Measurements from ENCODE around the gene GINS2. TPM values are rescaled to one million over a fixed set of nuclear protein-coding genes. Genes with fewer than 3 reads are reported as not detected.

GINS2 gene
- total and polyA plus RNA-seq, 2 donors (not counting 3 experiments of a cell fraction or from before 2014, with no cell fraction given) = 10.4 to 24.1 TPM

DNA sequence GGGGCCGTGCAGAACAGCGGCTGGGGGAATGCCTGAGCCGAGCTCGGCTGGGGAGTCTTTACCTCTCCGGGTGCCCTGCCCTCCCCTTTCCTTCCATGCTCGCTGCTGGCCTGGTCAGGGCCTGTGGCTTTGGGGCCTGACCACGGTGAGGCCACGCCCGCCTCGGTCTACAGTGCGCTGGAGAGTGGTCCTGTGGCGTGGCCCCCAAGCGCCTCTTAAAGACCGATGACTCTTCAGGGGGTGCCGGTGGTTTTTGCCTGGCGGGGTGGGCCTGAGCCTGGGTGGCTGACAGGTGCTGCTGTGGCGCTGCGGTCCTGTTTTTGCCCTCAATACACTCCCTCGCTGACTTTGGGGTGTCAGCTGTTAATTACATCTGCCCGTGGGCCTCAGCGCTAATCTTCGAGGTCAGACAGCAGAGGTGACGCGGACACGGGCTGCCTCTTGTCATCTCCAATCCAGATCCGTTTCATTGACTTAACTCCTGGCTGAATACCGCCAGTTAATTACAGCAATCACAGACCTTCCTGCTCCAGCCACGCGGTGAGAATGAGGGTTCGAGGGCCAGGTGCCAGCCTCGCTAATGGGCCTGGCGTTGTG is 45.9 kb downstream of the GINS2 start:
- H3K4me1 ChIP-seq (ENCODE audit: control insufficient read depth, extremely low read depth, insufficient read depth, low read length) = peaks cover 5% of the 10 kb centered on the region
- no TSS peak for BruUV-seq (replicated peaks)
- H3K79me2 ChIP-seq (ENCODE audit: control insufficient read depth, insufficient read depth, low read length) = no peaks in the 10 kb centered on the region
- H3K4me2 ChIP-seq (ENCODE audit: insufficient read depth, low read length) = no peak overlapping the region
- dilution Hi-C loops (cut with MboI; ENCODE audit: extremely low pct_ligation_motif_present, low sequenced_read_pairs) = no loop called here
- no peaks in the 10 kb centered on the region for H3K36me3 ChIP-seq (ENCODE audit: control insufficient read depth in 2 of 2, extremely low read depth in 1 of 2, insufficient read depth in 2 of 2, low read length in 2 of 2)
- no peak for FAIRE-seq
- no peak overlapping the region for H3K9ac ChIP-seq (replicated peaks; ENCODE audit: extremely low read depth, insufficient read depth, low read length)
- DNase-seq (ENCODE audit: low read depth, low spot score) = no peak
- H3K27ac ChIP-seq (ENCODE audit: insufficient read depth, low read depth, low read length) = no peak overlapping the region
- H3K27me3 ChIP-seq (ENCODE audit: control insufficient read depth in 2 of 2, insufficient read depth in 2 of 2, low read length in 2 of 2) = no peaks in the 10 kb centered on the region
- no peaks in the 10 kb centered on the region for H3K9me3 ChIP-seq (replicated peaks; ENCODE audit: control insufficient read depth, insufficient read depth, low read length)
- intact Hi-C loops (cut with micrococcal nuclease) = no loop called here
- H3K9me1 ChIP-seq (replicated peaks; ENCODE audit: control insufficient read depth, extremely low read depth, insufficient read depth, low read length) = no peaks in the 10 kb centered on the region
- TF ChIP-seq, protein P1, sequence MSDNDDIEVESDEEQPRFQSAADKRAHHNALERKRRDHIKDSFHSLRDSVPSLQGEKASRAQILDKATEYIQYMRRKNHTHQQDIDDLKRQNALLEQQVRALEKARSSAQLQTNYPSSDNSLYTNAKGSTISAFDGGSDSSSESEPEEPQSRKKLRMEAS (IDR thresholded peaks at IDR 0.05; ENCODE audit: insufficient read depth, insufficient read length) = no peak
- TF ChIP-seq GATA2 (IDR thresholded peaks at IDR 0.05; ENCODE audit: insufficient read depth, insufficient read length, low read depth, low read length) (no peak), JUN (IDR thresholded peaks at IDR 0.05; ENCODE audit: borderline replicate concordance, insufficient read depth, insufficient read length, low read depth) (no peak), EZH2 (IDR thresholded peaks at IDR 0.05; ENCODE audit: borderline replicate concordance, low read depth, low read length, severe bottlenecking) (no peak)
- no peak overlapping the region for H2AFZ ChIP-seq (ENCODE audit: low read depth, low read length)
- POLR2A ChIA-PET = no interaction called here
- CTCF ChIA-PET = interaction anchor here (1.1 to 1.2 kb wide), 2 partner anchors 27 to 74 kb away, joined by 3 read pairs; no protein-coding TSS in a partner anchor
- no peaks in the 10 kb centered on the region for H4K20me1 ChIP-seq (replicated peaks; ENCODE audit: control insufficient read depth, extremely low read depth, insufficient read depth, low read length)
- no peak overlapping the region for H3K4me3 ChIP-seq (replicated peaks in 1 of 3; ENCODE audit: insufficient read depth in 1 of 3, low read depth in 1 of 3, low read length in 3 of 3)

- Histone ChIP-seq H3K4me3 (replicated peaks in 1 of 3; ENCODE audit: insufficient read depth in 1 of 3, low read depth in 1 of 3, low read length in 3 of 3) (no peak overlapping the region), H3K9me1 (replicated peaks; ENCODE audit: control insufficient read depth, extremely low read depth, insufficient read depth, low read length) (no peaks in the 10 kb centered on the region), H2AFZ (ENCODE audit: low read depth, low read length) (peak overlapping the region; percentile 42), H3K9ac (replicated peaks; ENCODE audit: extremely low read depth, insufficient read depth, low read length) (no peak overlapping the region), H3K36me3 (ENCODE audit: control insufficient read depth in 2 of 2, extremely low read depth in 1 of 2, insufficient read depth in 2 of 2, low read length in 2 of 2) (no peaks in the 10 kb centered on the region), H3K79me2 (ENCODE audit: control insufficient read depth, insufficient read depth, low read length) (no peaks in the 10 kb centered on the region), H3K27me3 (ENCODE audit: control insufficient read depth in 2 of 2, insufficient read depth in 2 of 2, low read length in 2 of 2) (no peaks in the 10 kb centered on the region), H3K4me1 (ENCODE audit: control insufficient read depth, extremely low read depth, insufficient read depth, low read length) (peaks cover 5% of the 10 kb centered on the region), H3K9me3 (replicated peaks; ENCODE audit: control insufficient read depth, insufficient read depth, low read length) (no peaks in the 10 kb centered on the region), H3K27ac (ENCODE audit: insufficient read depth, low read depth, low read length) (no peak overlapping the region), H3K4me2 (ENCODE audit: insufficient read depth, low read length) (no peak overlapping the region), H4K20me1 (replicated peaks; ENCODE audit: control insufficient read depth, extremely low read depth, insufficient read depth, low read length) (no peaks in the 10 kb centered on the region)
- dilution Hi-C loops (cut with MboI; ENCODE audit: extremely low pct_ligation_motif_present, low sequenced_read_pairs) (no loop called here), intact Hi-C loops (cut with micrococcal nuclease) (no loop called here)
- POLR2A ChIA-PET = no interaction called here
- no TSS peak for BruUV-seq (replicated peaks)
- TF ChIP-seq, protein P1 (IDR thresholded peaks at IDR 0.05; ENCODE audit: insufficient read depth, insufficient read length) = no peak
- TF ChIP-seq GATA2 (IDR thresholded peaks at IDR 0.05; ENCODE audit: insufficient read depth, insufficient read length, low read depth, low read length) = no peak
- DNase-seq (ENCODE audit: low read depth, low spot score) (no peak), FAIRE-seq (no peak)
- CTCF ChIA-PET = interaction anchor here (0.8 to 1.2 kb wide), 3 partner anchors 15 to 226 kb away, joined by 3 read pairs; no protein-coding TSS in a partner anchor
These were observed 47.0 kb downstream of the GINS2 start for GRCh38 chr16:85641776-85642176.

All from endothelial cell of umbilical vein (primary cell).